Body of pancreas (tissue), 4 donors: ENCODE measurements around the gene ZNF439.

ENCODE experiments used
- CTCF ChIP-seq, 7 experiments: fragments of 450-650 bp in 4 of 7; fragments of 200-600 bp in 3 of 7; sonication (generic) in 3 of 7; IDR thresholded peaks; one replicate each; pipeline ENCODE4 v1.5.1; 2016 to 2019; ENCODE audit warnings: antibody characterized with exemption in 7 of 7
- POLR2A ChIP-seq, 3 donors: fragments of 450-650 bp; IDR thresholded peaks; one replicate each; pipeline ENCODE4 v1.6.1; 2016; ENCODE audit warnings: antibody characterized with exemption in 3 of 3, mild to moderate bottlenecking in 2 of 3

GRCh38 chr19:11833541-11833940 is 15.0 kb upstream of the ZNF439 start:
- TF ChIP-seq CTCF (IDR thresholded peaks at IDR 0.05) (no peak), POLR2A (IDR thresholded peaks at IDR 0.05) (no peak)
